BJ (cell line): ENCODE results near the gene GLRX3. TPM values are rescaled to one million over a fixed set of nuclear protein-coding genes. Genes with fewer than 3 reads are reported as not detected.

ENCODE experiments used
- CTCF ChIA-PET: fragments of 350-600 bp; formaldehyde crosslinking; extraction: SDS; loops from one replicate; lab custom pipeline; 2021; ENCODE audit warnings: antibody characterized with exemption, inconsistent platforms; lab: Yijun Ruan, JAX
- POLR2A ChIA-PET: fragments of 300-600 bp; sonication (Branson Sonifier 250); formaldehyde crosslinking; extraction: SDS; loops from one replicate; lab custom pipeline; 2021; ENCODE audit warnings: antibody characterized with exemption; lab: Charles Lee
- DNase-seq: peaks from one replicate; pipeline ENCODE4 v3.0.0-alpha.2; 2011; ENCODE audit warnings: low read depth
- H3K27me3 ChIP-seq: 2 replicates; pipeline ENCODE4 v1.6.0; 2011; ENCODE audit warnings: low read length; ENCODE audit not compliant: control insufficient read depth, insufficient read depth
- H3K36me3 ChIP-seq: 2 replicates; pipeline ENCODE4 v1.5.1; 2011; ENCODE audit warnings: low read length; ENCODE audit not compliant: control insufficient read depth, insufficient read depth
- H3K4me3 ChIP-seq: 2 replicates; pipeline ENCODE4 v1.5.1; 2011; ENCODE audit warnings: low read depth, mild to moderate bottlenecking, control low read depth, low read length
- CTCF ChIP-seq: IDR thresholded peaks from 2 replicates; pipeline ENCODE4 v1.5.1; 2011; ENCODE audit warnings: low read depth, mild to moderate bottlenecking, control low read depth, inconsistent platforms, low read length, moderate library complexity; ENCODE audit not compliant: insufficient read depth
- polyA plus RNA-seq: library from polyadenylated mRNA; depleted of rRNA; stranded (reverse); fragments of >200 nt; gene quantifications from 2 replicates; pipeline ENCODE4 v1.2.3, GENCODE V29; 2011; rRNA removed

GLRX3 gene
- polyA plus RNA-seq, 1 experiment: 51.3 TPM

- no peak overlapping the region for H3K4me3 ChIP-seq
- no peak for TF ChIP-seq CTCF
- H3K36me3 ChIP-seq: no peaks in the 10 kb centered on the region
- H3K27me3 ChIP-seq: no peaks in the 10 kb centered on the region
- no peak for DNase-seq
- CTCF ChIA-PET: no interaction called here
- POLR2A ChIA-PET: no interaction called here
These were observed 89.8 kb downstream of the GLRX3 start for GRCh38 chr10:130226012-130226411.

GRCh38 chr10:130227883-130228282, 91.7 kb downstream of the GLRX3 start:
- H3K4me3 ChIP-seq: no peak overlapping the region
- H3K27me3 ChIP-seq: no peaks in the 10 kb centered on the region
- no peak for DNase-seq
- no peak for TF ChIP-seq CTCF
- CTCF ChIA-PET: no interaction called here
- POLR2A ChIA-PET: no interaction called here
- H3K36me3 ChIP-seq: no peaks in the 10 kb centered on the region

Other genes starting within 250 kb of the GLRX3 start
- 0.31 and 0.32 TPM in 2 replicates for gene EBF3, start 172.1 kb upstream of the GLRX3 start, polyA plus RNA-seq
- gene C10orf143, start 25.6 kb upstream of the GLRX3 start, polyA plus RNA-seq: 2.0 and 2.3 TPM in 2 replicates